NB4 (cell line): ENCODE data around the gene ROMO1.

Experiments
- MYC ChIP-seq: IDR thresholded peaks from 2 replicates; pipeline ENCODE4 v1.6.1; 2011; ENCODE audit warnings: low read depth, low read length
- POLR2A ChIP-seq: IDR thresholded peaks from 2 replicates; pipeline ENCODE4 v1.6.1; 2011; ENCODE audit warnings: mild to moderate bottlenecking; ENCODE audit not compliant: insufficient read length; ENCODE audit errors: extremely low read depth
- TF ChIP-seq, protein P1 (sequence below): IDR thresholded peaks from one replicate; pipeline ENCODE4 v1.5.1; 2012; ENCODE audit warnings: low read depth, low read length

GRCh38 chr20:35654415-35654814 is 44.8 kb upstream of the ROMO1 start:
- TF ChIP-seq, protein P1, sequence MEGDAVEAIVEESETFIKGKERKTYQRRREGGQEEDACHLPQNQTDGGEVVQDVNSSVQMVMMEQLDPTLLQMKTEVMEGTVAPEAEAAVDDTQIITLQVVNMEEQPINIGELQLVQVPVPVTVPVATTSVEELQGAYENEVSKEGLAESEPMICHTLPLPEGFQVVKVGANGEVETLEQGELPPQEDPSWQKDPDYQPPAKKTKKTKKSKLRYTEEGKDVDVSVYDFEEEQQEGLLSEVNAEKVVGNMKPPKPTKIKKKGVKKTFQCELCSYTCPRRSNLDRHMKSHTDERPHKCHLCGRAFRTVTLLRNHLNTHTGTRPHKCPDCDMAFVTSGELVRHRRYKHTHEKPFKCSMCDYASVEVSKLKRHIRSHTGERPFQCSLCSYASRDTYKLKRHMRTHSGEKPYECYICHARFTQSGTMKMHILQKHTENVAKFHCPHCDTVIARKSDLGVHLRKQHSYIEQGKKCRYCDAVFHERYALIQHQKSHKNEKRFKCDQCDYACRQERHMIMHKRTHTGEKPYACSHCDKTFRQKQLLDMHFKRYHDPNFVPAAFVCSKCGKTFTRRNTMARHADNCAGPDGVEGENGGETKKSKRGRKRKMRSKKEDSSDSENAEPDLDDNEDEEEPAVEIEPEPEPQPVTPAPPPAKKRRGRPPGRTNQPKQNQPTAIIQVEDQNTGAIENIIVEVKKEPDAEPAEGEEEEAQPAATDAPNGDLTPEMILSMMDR: no peak
- TF ChIP-seq POLR2A: no peak
- no peak for TF ChIP-seq MYC
